Stimulated activated CD4-positive, alpha-beta T cell treated with anti-CD3 and anti-CD28 coated beads, TNF-alpha, amount 100 ng/mL, for 1 hour (primary cell): ENCODE data around the gene GMNC.

Experiments used
- DNase-seq, 3 donors: peaks; one replicate each; pipeline ENCODE4 v3.0.0-alpha.2; 2020; ENCODE audit warnings: low read depth in 3 of 3, low spot score in 1 of 3

GMNC gene

GRCh38 chr3:190849607-190850006, 12.9 kb downstream of the GMNC start:
- no peak for DNase-seq

GRCh38 chr3:190848870-190849269, 13.6 kb downstream of the GMNC start:
- DNase-seq = no peak

GRCh38 chr3:190847436-190847835, 15.1 kb downstream of the GMNC start:
- no peak for DNase-seq

GRCh38 chr3:190840146-190840545, 22.3 kb downstream of the GMNC start:
- no peak for DNase-seq

- DNase-seq = no peak
These were observed 31.3 kb downstream of the GMNC start for GRCh38 chr3:190831225-190831624.

GRCh38 chr3:190830031-190830430, 32.5 kb downstream of the GMNC start:
- DNase-seq = no peak

- DNase-seq = no peak
These were observed 36.5 kb downstream of the GMNC start for GRCh38 chr3:190826018-190826417.

- DNase-seq = no peak
These were observed 37.0 kb downstream of the GMNC start for GRCh38 chr3:190825386-190826016.

- no peak for DNase-seq
These were observed 50.6 kb downstream of the GMNC start for GRCh38 chr3:190811775-190812480.

- DNase-seq = no peak
These were observed 51.5 kb downstream of the GMNC start for GRCh38 chr3:190810957-190811356.

GRCh38 chr3:190809351-190809750, 53.1 kb downstream of the GMNC start:
- DNase-seq = no peak

- no peak for DNase-seq
These were observed 54.6 kb downstream of the GMNC start for GRCh38 chr3:190807719-190808375.
